22Rv1 (cell line): ENCODE results near the gene ANKRD9.
A peak's percentile ranks its signal among the peaks of the same experiment; 100 is the strongest.

ENCODE experiments used
- CTCF ChIP-seq: fragments of 450-650 bp; IDR thresholded peaks from 2 replicates; pipeline ENCODE4 v1.5.1; 2017; ENCODE audit warnings: mild to moderate bottlenecking
- ZFX ChIP-seq: fragments of 450-650 bp; IDR thresholded peaks from 2 replicates; pipeline ENCODE4 v1.6.1; 2017; ENCODE audit warnings: antibody characterized with exemption, borderline replicate concordance

GRCh38 chr14:102524451-102525218 lies 15.1 kb upstream of the ANKRD9 start:
- TF ChIP-seq CTCF (peak; percentile 98), ZFX (no peak)
